RPMI8226 (cell line): ENCODE measurements around the gene SDR42E2.
"Not testable (repeated sequence)": the region's sequence is repeated elsewhere in the genome, so short reads cannot be mapped to it uniquely, and the experiment has no call there.

Experiments
- DNase-seq: peaks from one replicate; pipeline ENCODE4 v3.0.0-alpha.2; 2015

SDR42E2 gene

GRCh38 chr16:22161999-22162655 lies at the start of gene SDR42E2:
SDR42E2 (plus strand) TSS chr16:22162506; CDS start chr16:22165583, 3,077 bp downstream.
- peak; percentile 91 for DNase-seq

DNA sequence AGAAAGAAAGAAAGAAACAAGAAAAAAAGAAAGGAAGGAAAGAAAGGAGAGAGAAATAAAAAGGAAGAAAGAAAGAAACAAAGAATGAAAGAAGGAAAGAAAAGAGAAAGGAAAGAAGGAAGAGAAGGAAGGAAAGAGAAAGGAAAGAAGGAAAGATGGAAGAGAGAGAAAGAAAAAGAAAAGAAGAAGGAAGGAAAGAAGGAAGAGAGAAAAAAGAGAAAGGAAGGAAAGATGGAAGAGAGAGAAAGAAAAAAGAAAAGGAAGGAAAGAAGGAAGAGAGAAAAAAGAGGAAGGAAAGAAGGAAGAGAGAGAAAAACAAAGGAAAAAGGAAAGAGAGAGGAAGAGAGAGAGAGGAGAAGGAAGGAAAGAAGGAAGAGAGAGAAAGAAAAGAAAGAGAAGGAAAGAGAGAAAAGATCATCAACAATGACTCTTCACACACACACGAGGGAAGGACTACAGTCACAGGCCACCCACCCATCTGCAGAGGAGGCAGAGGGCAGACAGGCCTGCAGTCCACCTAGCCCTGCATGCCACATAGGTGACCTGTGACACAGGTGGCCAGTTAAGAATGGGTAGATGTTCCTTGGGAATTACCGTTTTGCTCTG lies 46.1 kb upstream of the SDR42E2 start:
- DNase-seq = no peak

DNA sequence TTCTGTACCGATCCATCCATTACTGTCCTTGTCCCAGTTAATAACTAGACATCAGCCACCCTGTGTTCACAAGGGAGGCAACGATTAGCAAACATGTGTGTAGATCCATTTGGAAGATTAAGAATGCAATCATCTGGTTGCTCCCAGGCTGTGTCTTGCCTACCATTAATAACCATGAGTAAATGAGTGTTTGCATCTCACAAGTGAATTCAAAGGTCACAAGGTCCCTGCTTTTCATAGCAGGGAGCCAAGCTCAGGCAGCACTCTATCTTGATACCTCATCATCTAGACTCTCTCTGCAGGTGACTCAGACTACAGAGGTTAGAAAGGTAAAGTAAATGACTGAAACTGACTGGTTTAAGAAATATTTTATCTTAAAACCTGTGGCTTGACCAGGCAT lies 44.7 kb upstream of the SDR42E2 start:
- no peak for DNase-seq

GRCh38 chr16:22120440-22120839 lies 41.9 kb upstream of the SDR42E2 start:
- peak; percentile 41 for DNase-seq

DNA sequence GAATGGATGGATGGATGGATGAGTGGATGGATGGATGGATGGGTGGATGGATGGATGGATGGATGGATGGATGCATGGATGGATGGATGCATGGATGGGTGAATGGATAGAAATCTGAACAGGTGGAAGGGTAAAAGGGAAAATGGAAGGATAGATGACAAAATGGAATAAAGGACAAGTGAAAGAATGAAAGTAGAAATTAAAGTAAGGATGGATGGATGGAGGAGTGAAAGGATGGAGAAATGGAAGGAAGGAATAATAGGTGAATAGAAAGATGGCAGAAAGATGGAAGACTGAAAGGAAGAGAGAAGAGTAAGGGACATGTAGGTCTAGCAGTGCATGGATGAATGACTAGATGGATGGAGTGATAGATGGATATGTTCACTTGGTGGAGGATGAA lies 40.1 kb upstream of the SDR42E2 start:
- no peak for DNase-seq

DNA sequence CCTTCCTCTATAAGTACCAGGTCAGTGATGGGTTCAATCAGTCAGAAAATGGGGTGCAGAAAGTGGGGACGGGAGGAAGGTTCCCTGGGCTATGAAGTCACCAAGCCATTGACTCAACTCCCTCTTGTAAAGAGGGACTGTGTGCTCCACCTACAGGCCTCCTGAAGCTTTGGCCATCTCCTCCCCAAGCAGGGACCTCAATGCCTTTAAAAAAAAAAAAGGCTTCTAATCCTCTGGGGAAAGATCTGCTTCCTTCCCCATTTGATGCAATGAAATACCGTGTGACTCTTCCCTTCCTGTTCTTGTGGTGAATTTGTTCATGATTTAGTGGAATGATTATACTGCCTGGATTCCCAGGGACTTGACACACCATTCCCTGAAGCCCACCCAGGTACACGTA lies 39.2 kb upstream of the SDR42E2 start:
- peak; percentile 33 for DNase-seq

- DNase-seq = no peak
Observed at GRCh38 chr16:22123759-22124490, 38.4 kb upstream of the SDR42E2 start.

GRCh38 chr16:22124583-22125284 lies 37.6 kb upstream of the SDR42E2 start:
- DNase-seq = no peak

GRCh38 chr16:22126037-22126558 lies 36.2 kb upstream of the SDR42E2 start:
- DNase-seq = no peak

DNA sequence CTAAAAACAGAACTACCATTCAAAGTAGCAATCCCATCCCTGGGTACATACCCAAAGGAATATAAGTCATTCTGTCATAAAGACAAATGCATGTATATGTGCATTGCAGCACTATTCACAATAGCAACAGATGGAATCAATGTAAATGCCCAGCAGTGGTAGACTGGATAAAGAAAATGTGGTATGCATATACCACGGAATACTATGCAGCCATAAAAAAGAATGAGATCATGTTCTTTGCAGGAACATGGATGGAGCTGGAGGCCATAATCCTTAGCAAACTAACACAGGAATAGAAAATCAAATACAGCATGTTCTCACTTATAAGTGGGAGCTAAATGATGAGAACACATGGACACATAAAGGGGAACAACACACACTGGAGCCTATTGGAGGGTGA lies 33.8 kb upstream of the SDR42E2 start:
- not testable (repeated sequence) for DNase-seq

GRCh38 chr16:22130528-22130927 lies 31.8 kb upstream of the SDR42E2 start:
- DNase-seq = no peak

DNA sequence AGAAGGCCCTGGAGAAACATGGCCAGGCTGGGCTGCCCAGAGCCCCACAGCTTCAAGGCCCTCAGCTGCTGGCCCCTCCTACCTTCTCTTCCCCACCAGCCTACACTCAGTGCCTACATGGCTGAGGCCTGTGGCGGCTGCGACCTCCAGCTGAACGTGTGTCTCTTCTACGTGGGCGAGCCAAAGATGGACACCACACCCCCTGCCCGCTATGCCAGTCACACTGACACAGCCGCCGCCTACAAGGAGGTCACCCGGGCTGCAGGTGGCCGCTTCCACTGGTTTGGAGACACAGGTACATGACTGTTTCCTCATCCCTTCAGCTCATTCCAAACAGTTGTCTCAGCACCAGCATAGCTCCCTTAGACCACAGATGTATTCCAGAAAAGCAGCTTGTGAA lies 29.5 kb upstream of the SDR42E2 start:
- no peak for DNase-seq

DNA sequence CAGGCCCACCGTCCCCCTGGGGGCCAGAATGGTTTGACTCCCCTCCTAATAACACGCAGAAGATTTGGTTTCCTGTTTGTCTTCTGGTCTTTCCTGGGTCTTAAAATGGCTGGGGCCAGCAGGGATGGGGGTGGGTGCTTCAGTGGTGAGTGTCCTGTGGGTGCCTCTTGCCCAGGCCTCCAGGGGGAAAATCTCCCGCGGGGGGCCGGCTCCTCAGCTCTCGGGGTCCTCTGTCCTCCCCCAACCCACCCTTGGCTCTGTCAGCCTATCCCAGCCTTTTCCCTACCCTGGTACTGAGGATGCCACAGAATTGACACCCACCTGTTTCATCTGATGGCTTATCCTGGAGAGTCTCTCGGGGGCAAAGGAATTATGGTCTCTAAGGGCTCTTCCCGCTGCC lies 23.8 kb upstream of the SDR42E2 start:
- DNase-seq = no peak

GRCh38 chr16:22139008-22139407 lies 23.3 kb upstream of the SDR42E2 start:
- DNase-seq = no peak

- DNase-seq = no peak
Observed at GRCh38 chr16:22139732-22140131, 22.6 kb upstream of the SDR42E2 start.

DNA sequence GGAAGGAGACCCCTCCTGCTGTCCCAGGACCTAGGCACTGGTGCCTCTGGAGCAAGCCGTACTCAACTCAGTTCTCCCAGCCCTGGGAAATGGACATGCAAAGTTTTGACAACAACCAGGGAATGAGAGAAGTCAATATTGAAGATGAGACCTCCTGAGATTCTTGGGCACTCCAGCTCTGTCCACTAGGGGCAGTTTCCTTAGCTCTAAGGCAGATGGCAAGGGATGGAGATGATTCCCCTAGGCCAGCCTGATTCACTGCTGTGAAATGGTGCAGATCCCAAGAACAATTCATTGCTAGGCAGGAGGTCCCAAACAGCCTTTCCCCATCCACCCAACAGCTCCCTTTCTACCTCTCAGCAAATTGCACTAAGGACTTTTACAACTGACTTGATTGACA lies 20.5 kb upstream of the SDR42E2 start:
- DNase-seq = peak; percentile 55

- DNase-seq = no peak
Observed at GRCh38 chr16:22144520-22144919, 17.8 kb upstream of the SDR42E2 start.

- no peak for DNase-seq
Observed at GRCh38 chr16:22147853-22148252, 14.5 kb upstream of the SDR42E2 start.

- DNase-seq = no peak
Observed at GRCh38 chr16:22151246-22151998, 10.9 kb upstream of the SDR42E2 start.

GRCh38 chr16:22152316-22152715 lies 10.0 kb upstream of the SDR42E2 start:
- DNase-seq = no peak

DNA sequence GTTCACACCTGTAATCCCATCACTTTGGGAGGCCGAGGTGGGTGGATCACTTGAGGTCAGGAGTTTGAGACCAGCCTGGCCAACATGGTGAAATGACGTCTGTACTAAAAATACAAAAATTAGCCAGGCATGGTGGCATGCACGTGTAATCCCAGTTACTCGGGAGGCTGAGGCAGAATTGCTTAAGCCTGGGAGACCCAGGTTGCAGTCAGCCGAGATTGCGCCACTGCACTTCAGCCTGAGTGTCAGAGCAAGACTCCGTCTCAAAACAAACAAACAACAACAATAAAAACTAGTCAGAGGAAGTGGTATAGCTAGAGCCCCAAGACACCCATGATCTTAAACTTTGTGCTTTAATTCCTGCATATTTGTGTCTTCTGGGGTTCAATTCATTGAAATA lies 9.2 kb upstream of the SDR42E2 start:
- not testable (repeated sequence) for DNase-seq

- DNase-seq = no peak
Observed at GRCh38 chr16:22161401-22161800, 905 bp upstream of the SDR42E2 start.

GRCh38 chr16:22162656-22163009 lies 327 bp downstream of the SDR42E2 start:
- no peak for DNase-seq
